Kidney (tissue), 14 donors: ENCODE measurements around the gene ANKH. TPM values are rescaled to one million over a fixed set of nuclear protein-coding genes. Genes with fewer than 3 reads are reported as not detected.

Experiments
- DNase-seq, 5 donors: peaks; one replicate each; pipeline ENCODE4 v3.0.0-alpha.2; 2013 to 2020
- FAIRE-seq: peaks from 2 replicates; lab custom pipeline; 2012; peaks lifted over from hg19 to GRCh38; lab: Jason Lieb, UNC
- H3K27ac ChIP-seq, 2 donors: one replicate each; pipeline ENCODE4 v1.7.0; 2013; ENCODE audit warnings: low read depth in 2 of 2, low read length in 2 of 2, inconsistent platforms in 1 of 2
- H3K27me3 ChIP-seq: one replicate; pipeline ENCODE4 v1.7.1; 2013; ENCODE audit warnings: low read length, inconsistent platforms; ENCODE audit not compliant: control insufficient read depth, insufficient read depth
- H3K36me3 ChIP-seq, 3 donors: one replicate each; pipeline versions ENCODE4 v1.7.0 to v1.7.1; 2013; ENCODE audit warnings: low read length in 3 of 3, control low read depth in 1 of 3, inconsistent platforms in 1 of 3; ENCODE audit not compliant: insufficient read depth in 3 of 3, control insufficient read depth in 2 of 3
- H3K4me1 ChIP-seq, 3 donors: one replicate each; pipeline versions ENCODE4 v1.7.0 to v1.7.1; 2013; ENCODE audit warnings: low read length in 3 of 3, inconsistent platforms in 1 of 3, low read depth in 1 of 3; ENCODE audit not compliant: control insufficient read depth in 2 of 3, insufficient read depth in 2 of 3
- H3K4me3 ChIP-seq, 3 donors: one replicate each; pipeline versions ENCODE4 v1.7.0 to v1.8.1; 2013; ENCODE audit warnings: low read length in 3 of 3, control low read depth in 1 of 3, inconsistent platforms in 1 of 3
- H3K9ac ChIP-seq, 3 donors: one replicate each; pipeline versions ENCODE4 v1.7.0 to v1.7.1; 2013; ENCODE audit warnings: low read length in 3 of 3, control low read depth in 1 of 3, inconsistent platforms in 1 of 3
- H3K9me3 ChIP-seq, 3 donors: one replicate each; pipeline versions ENCODE4 v1.7.0 to v1.7.1; 2013; ENCODE audit warnings: low read length in 3 of 3, control low read depth in 1 of 3, inconsistent platforms in 1 of 3; ENCODE audit not compliant: control insufficient read depth in 2 of 3, insufficient read depth in 1 of 3
- CTCF ChIP-seq: IDR thresholded peaks from 3 replicates; pipeline ENCODE4 v1.5.1; 2012; ENCODE audit warnings: mild to moderate bottlenecking, moderate library complexity, borderline replicate concordance; ENCODE audit not compliant: insufficient read depth; ENCODE audit errors: extremely low read depth
- intact Hi-C: fragments of 100-400 bp; cut with DNase I; formaldehyde crosslinking; loops from one replicate; pipeline ENCODE4 v1.11.1; 2022
- polyA plus RNA-seq: library from polyadenylated mRNA; stranded (reverse); fragments of 350-450 nt; fragmentation: Illumina TruSeq; extraction: RNeasy Lipid Tissue Mini Kit (QIAGEN cat#74804); gene quantifications from one replicate; pipeline ENCODE4 v1.2.3, GENCODE V29; 2014; ENCODE audit warnings: low read depth, low replicate concordance; ENCODE audit not compliant: insufficient read depth
- total RNA-seq: library from RNA; stranded (reverse); fragmentation: NEBNext Ultra II Directional; extraction: Animal tissue kit (Norgen Biotek cat#: 25700); gene quantifications from one replicate; pipeline ENCODE4 v1.2.1, GENCODE V29; 2021
- donor health status: control.
- donor health status: control.
- donor health status: control.
- donor health status: control.
- donor health status: control.
- donor health status: DM: yes; HTN: yes; CAD: no.
- donor health status: Normal renal cell carcinoma (clear cell type).

Gene ANKH
- total and polyA plus RNA-seq, 2 donors from 2014 or later, result 19.0 to 44.6 TPM

GRCh38 chr5:14715481-14715880, 156.1 kb downstream of the ANKH start:
- no peak overlapping the region for H3K4me3 ChIP-seq
- no peak for TF ChIP-seq CTCF
- FAIRE-seq, result no peak
- H3K27ac ChIP-seq, result no peak overlapping the region
- no peak for DNase-seq
- H3K27me3 ChIP-seq, result no peaks in the 10 kb centered on the region
- intact Hi-C loops, result no loop called here
- peaks cover 0 to 9% (median 0%) of the 10 kb centered on the region in 3 donors for H3K4me1 ChIP-seq
- H3K9ac ChIP-seq, result no peak overlapping the region
- H3K36me3 ChIP-seq, result peaks cover 0 to 38% (median 24%) of the 10 kb centered on the region in 3 donors
- H3K9me3 ChIP-seq, result no peaks in the 10 kb centered on the region

GRCh38 chr5:14714706-14715105, 156.9 kb downstream of the ANKH start:
- peaks cover 0 to 43% (median 24%) of the 10 kb centered on the region in 3 donors for H3K36me3 ChIP-seq
- intact Hi-C loops, result no loop called here
- FAIRE-seq, result no peak

GRCh38 chr5:14713476-14714390, 157.8 kb downstream of the ANKH start:
- no peaks in the 10 kb centered on the region for H3K9me3 ChIP-seq
- H3K4me3 ChIP-seq, result no peak overlapping the region
- FAIRE-seq (no peak), DNase-seq (no peak)
- peaks cover 0 to 9% (median 0%) of the 10 kb centered on the region in 3 donors for H3K4me1 ChIP-seq
- H3K27ac ChIP-seq, result no peak overlapping the region
- no peak overlapping the region for H3K9ac ChIP-seq
- intact Hi-C loops, result no loop called here
- no peak for TF ChIP-seq CTCF
- no peaks in the 10 kb centered on the region for H3K27me3 ChIP-seq
- H3K36me3 ChIP-seq, result peaks cover 0 to 48% (median 24%) of the 10 kb centered on the region in 3 donors

More at GRCh38 chr5:14714706-14715105, 156.9 kb downstream of the ANKH start:
- DNase-seq, result no peak
- no peak for TF ChIP-seq CTCF
- H3K9me3 ChIP-seq, result no peaks in the 10 kb centered on the region
- no peaks in the 10 kb centered on the region for H3K27me3 ChIP-seq
- peaks cover 0 to 9% (median 0%) of the 10 kb centered on the region in 3 donors for H3K4me1 ChIP-seq
- H3K27ac ChIP-seq, result no peak overlapping the region
- no peak overlapping the region for H3K4me3 ChIP-seq
- H3K9ac ChIP-seq, result no peak overlapping the region
